HL-60 (cell line): ENCODE measurements around the gene MYOZ2.

Source experiments
- DNase-seq, 2 experiments: peaks; one replicate each; pipeline ENCODE4 v3.0.0-alpha.2; 2010 to 2020; ENCODE audit warnings: low read depth in 1 of 2, low spot score in 1 of 2
- H3K27ac ChIP-seq: fragments of 250-450 bp; sonication (Bioruptor Pico); replicated peaks from 2 replicates; pipeline ENCODE4 v1.5.1; 2020; ENCODE audit warnings: mild to moderate bottlenecking, moderate library complexity
- H3K27me3 ChIP-seq: fragments of 250-450 bp; sonication (Bioruptor Pico); 2 replicates; pipeline ENCODE4 v1.5.1; 2021; ENCODE audit warnings: mild to moderate bottlenecking, moderate library complexity; ENCODE audit not compliant: insufficient read depth, poor library complexity, severe bottlenecking
- H3K4me3 ChIP-seq: replicated peaks from 2 replicates; pipeline ENCODE4 v1.5.1; 2011; ENCODE audit warnings: mild to moderate bottlenecking, control low read depth, low read length; ENCODE audit not compliant: insufficient read depth
- GABPA ChIP-seq: IDR thresholded peaks from 2 replicates; pipeline ENCODE4 v1.6.1; 2012; ENCODE audit warnings: low read depth
- POLR2AphosphoS5 ChIP-seq: IDR thresholded peaks from 2 replicates; pipeline ENCODE4 v1.6.1; 2012; ENCODE audit warnings: low read depth
- SPI1 ChIP-seq: IDR thresholded peaks from 2 replicates; pipeline ENCODE4 v1.6.1; 2012; ENCODE audit warnings: low read depth, mild to moderate bottlenecking, borderline replicate concordance
- TF ChIP-seq, protein P1 (sequence below): IDR thresholded peaks from one replicate; pipeline ENCODE4 v1.5.1; 2011; ENCODE audit warnings: low read length, control low read depth, inconsistent platforms; ENCODE audit not compliant: insufficient read depth
- TF ChIP-seq, protein P2 (sequence below): IDR thresholded peaks from 2 replicates; pipeline ENCODE4 v1.6.1; 2012; ENCODE audit warnings: low read depth; ENCODE audit not compliant: insufficient replicate concordance

The MYOZ2 gene

DNA sequence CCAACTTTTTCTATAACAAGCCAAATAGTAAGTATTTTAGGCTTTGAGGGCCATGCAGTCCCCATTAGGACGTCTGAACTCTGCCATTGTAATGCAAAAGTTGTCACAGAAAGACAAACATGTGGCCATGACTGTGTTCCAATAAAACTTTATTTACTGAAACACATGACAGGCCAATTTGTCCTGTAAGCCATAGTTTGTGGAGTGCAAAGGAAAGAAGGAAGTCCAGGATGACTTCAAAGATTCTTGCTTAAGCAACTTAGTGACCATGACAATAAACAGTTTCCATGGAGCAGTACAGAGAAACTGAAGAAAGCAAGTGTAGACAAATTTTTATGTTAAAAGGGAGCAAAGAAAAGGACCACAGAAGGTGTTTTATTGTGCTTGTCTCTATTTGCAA is 35.0 kb upstream of the MYOZ2 start:
- no peak overlapping the region for H3K27ac ChIP-seq
- TF ChIP-seq POLR2AphosphoS5 (no peak), SPI1 (peak; percentile 55), GABPA (no peak)
- TF ChIP-seq, protein P1, sequence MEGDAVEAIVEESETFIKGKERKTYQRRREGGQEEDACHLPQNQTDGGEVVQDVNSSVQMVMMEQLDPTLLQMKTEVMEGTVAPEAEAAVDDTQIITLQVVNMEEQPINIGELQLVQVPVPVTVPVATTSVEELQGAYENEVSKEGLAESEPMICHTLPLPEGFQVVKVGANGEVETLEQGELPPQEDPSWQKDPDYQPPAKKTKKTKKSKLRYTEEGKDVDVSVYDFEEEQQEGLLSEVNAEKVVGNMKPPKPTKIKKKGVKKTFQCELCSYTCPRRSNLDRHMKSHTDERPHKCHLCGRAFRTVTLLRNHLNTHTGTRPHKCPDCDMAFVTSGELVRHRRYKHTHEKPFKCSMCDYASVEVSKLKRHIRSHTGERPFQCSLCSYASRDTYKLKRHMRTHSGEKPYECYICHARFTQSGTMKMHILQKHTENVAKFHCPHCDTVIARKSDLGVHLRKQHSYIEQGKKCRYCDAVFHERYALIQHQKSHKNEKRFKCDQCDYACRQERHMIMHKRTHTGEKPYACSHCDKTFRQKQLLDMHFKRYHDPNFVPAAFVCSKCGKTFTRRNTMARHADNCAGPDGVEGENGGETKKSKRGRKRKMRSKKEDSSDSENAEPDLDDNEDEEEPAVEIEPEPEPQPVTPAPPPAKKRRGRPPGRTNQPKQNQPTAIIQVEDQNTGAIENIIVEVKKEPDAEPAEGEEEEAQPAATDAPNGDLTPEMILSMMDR: no peak
- TF ChIP-seq, protein P2, sequence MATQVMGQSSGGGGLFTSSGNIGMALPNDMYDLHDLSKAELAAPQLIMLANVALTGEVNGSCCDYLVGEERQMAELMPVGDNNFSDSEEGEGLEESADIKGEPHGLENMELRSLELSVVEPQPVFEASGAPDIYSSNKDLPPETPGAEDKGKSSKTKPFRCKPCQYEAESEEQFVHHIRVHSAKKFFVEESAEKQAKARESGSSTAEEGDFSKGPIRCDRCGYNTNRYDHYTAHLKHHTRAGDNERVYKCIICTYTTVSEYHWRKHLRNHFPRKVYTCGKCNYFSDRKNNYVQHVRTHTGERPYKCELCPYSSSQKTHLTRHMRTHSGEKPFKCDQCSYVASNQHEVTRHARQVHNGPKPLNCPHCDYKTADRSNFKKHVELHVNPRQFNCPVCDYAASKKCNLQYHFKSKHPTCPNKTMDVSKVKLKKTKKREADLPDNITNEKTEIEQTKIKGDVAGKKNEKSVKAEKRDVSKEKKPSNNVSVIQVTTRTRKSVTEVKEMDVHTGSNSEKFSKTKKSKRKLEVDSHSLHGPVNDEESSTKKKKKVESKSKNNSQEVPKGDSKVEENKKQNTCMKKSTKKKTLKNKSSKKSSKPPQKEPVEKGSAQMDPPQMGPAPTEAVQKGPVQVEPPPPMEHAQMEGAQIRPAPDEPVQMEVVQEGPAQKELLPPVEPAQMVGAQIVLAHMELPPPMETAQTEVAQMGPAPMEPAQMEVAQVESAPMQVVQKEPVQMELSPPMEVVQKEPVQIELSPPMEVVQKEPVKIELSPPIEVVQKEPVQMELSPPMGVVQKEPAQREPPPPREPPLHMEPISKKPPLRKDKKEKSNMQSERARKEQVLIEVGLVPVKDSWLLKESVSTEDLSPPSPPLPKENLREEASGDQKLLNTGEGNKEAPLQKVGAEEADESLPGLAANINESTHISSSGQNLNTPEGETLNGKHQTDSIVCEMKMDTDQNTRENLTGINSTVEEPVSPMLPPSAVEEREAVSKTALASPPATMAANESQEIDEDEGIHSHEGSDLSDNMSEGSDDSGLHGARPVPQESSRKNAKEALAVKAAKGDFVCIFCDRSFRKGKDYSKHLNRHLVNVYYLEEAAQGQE: no peak
- DNase-seq: peak in 1 of 2 experiments; percentile 12

DNA sequence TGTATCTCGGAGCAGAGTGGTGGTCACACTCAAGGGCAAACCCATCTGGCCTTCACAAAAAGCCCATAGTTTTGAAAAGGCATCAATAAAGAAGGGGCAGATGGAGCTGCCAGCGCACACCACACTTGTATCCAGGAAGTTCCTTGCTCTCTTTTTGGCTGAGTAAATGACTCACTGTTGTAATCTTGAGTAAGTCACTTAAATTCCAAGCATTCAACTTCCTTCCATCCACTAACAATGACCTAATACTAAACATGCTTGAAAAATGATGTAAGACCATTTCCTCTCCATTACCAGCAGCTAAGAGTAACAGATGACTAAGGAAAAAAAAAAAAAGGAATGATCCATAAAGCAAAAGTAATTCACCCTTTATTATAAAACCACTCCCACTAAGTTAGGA is 32.4 kb upstream of the MYOZ2 start:
- TF ChIP-seq POLR2AphosphoS5 (no peak), SPI1 (peak; percentile 27; the same call in 1 of the 2 replicates), GABPA (peak; percentile 29; the same call in 1 of the 2 replicates)
- TF ChIP-seq, protein P2: no peak
- TF ChIP-seq, protein P1: no peak
- Histone ChIP-seq H3K4me3 (no peak overlapping the region), H3K27ac (no peak overlapping the region), H3K27me3 (no peaks in the 10 kb centered on the region)
- peak; percentile 21 to 72 for DNase-seq

More for the DNA sequence above, 35.0 kb upstream of the MYOZ2 start:
- Histone ChIP-seq H3K4me3 (no peak overlapping the region), H3K27me3 (no peaks in the 10 kb centered on the region)

DNA sequence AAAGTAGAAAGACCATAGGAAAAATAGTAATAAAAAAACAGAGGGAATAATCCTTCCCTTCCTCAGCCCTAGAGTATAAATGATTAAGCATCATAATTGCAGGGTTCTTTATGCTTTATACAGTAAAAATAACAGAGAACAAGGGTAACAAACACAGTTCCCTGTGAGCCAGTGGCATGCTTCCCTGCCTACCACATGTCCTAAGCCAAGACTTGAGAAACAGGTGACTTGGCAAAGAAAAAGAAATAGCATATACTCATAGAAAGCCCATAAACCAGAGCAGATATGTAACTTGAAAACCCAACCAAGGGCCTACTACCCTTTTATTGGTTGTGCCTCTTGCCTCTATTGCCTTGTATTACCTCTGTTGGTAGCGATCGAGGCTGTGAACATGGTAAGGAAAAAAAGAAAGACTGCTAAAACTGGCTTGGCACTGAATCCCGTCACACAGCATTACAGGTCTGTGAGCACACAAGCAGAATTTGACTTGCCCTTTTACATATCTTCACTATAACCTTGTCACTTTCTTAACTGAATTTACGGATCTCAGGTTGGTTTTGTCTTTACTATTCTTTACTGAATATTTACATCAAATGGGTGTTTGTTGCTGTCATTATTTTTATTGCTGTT is 30.9 kb upstream of the MYOZ2 start:
- no peak overlapping the region for H3K4me3 ChIP-seq
- TF ChIP-seq POLR2AphosphoS5 (no peak), SPI1 (no peak), GABPA (no peak)
- TF ChIP-seq, protein P2: no peak
- TF ChIP-seq, protein P1: no peak
- no peaks in the 10 kb centered on the region for H3K27me3 ChIP-seq
- DNase-seq: no peak
- H3K27ac ChIP-seq: no peak overlapping the region
